ENCODE data around the gene RELT.

GRCh38 chr11:73397468-73398131 lies 21.4 kb downstream of the RELT start:
- peak; percentile 49; the same call in 1 of the 2 replicates for TF ChIP-seq POLR2AphosphoS5 (IDR thresholded peaks at IDR 0.05; ENCODE audit: low read depth, low read length)
- no peak for TF ChIP-seq TAF1 (IDR thresholded peaks at IDR 0.05; ENCODE audit: borderline replicate concordance, low read depth, low read length)
